Fibroblast of lung (primary cell): ENCODE results near the gene MPP3.

Experiments used
- CTCF ChIP-seq, 2 donors: IDR thresholded peaks in 1 of 2; conservative IDR thresholded peaks in 1 of 2; 1 replicate in 1 of 2; 2 replicates in 1 of 2; pipeline ENCODE4 v1.5.1; 2011 to 2012; ENCODE audit warnings: low read length in 2 of 2, control low read depth in 1 of 2, inconsistent platforms in 1 of 2, low read depth in 1 of 2, mild to moderate bottlenecking in 1 of 2
- EZH2 ChIP-seq: IDR thresholded peaks from 2 replicates; pipeline ENCODE4 v1.5.1; 2012; ENCODE audit warnings: low read length, control low read depth, mild to moderate bottlenecking; ENCODE audit errors: missing control alignments

GRCh38 chr17:43759836-43760235 lies 73.1 kb downstream of the MPP3 start:
- TF ChIP-seq CTCF (conservative IDR thresholded peaks at IDR 0.05 in 1 of 2, IDR thresholded peaks at IDR 0.05 in 1 of 2; ENCODE audit: low read depth in 1 of 2, low read length in 2 of 2) (no peak), EZH2 (peak; percentile 47)
